A549 (cell line): Measurements from ENCODE around the gene MARK2. TPM values are rescaled to one million over a fixed set of nuclear protein-coding genes. Genes with fewer than 3 reads are reported as not detected.
A peak's percentile ranks its signal among the peaks of the same experiment; 100 is the strongest.

Experiments used
- ATAC-seq, 2 experiments: fragments of 200-7000 bp in 1 of 2; fragments of >200 bp in 1 of 2; cut with Nextera tagmentation in 1 of 2; cut with Tn5 transposase in 1 of 2; 3 replicates each; pipeline versions ENCODE4 v1.8.0 to v1.9.1; 2018 to 2020; ENCODE audit warnings: mild to moderate bottlenecking in 1 of 2, moderate library complexity in 1 of 2
- CTCF ChIA-PET: fragments of 300-600 bp; sonication (Branson Sonifier 250); formaldehyde crosslinking; extraction: SDS; loops from one replicate; lab custom pipeline; 2021; ENCODE audit warnings: antibody characterized with exemption, inconsistent platforms; lab: Yijun Ruan, JAX
- POLR2A ChIA-PET: fragments of 350-600 bp; formaldehyde crosslinking; extraction: SDS; loops from one replicate; lab custom pipeline; 2021; ENCODE audit warnings: antibody characterized with exemption, inconsistent platforms; lab: Yijun Ruan, JAX
- DNase-seq, 2 experiments: peaks; one replicate each; pipeline versions ENCODE4 v3.0.0 to v3.0.0-alpha.2; 2011 to 2016; ENCODE audit warnings: low read depth in 1 of 2, low spot score in 1 of 2
- FAIRE-seq: peaks from 2 replicates; lab custom pipeline; 2011; peaks lifted over from hg19 to GRCh38; lab: Jason Lieb, UNC
- H3K27ac ChIP-seq, 2 experiments: fragments of >200 bp; sonication (Bioruptor Twin); formaldehyde crosslinking; 3 replicates each; pipeline ENCODE4 v1.5.1; 2016 to 2017
- H3K4me1 ChIP-seq: fragments of >200 bp; sonication (Bioruptor Twin); formaldehyde crosslinking; 3 replicates; pipeline ENCODE4 v1.6.1; 2016
- H3K4me2 ChIP-seq: fragments of >200 bp; sonication (Bioruptor Twin); formaldehyde crosslinking; 3 replicates; pipeline ENCODE4 v1.6.1; 2016
- H3K4me3 ChIP-seq: fragments of >200 bp; sonication (Bioruptor Twin); formaldehyde crosslinking; 3 replicates; pipeline ENCODE4 v1.5.1; 2016
- H3K9me3 ChIP-seq: fragments of >200 bp; sonication (Bioruptor Twin); formaldehyde crosslinking; 3 replicates; pipeline ENCODE4 v1.6.1; 2016
- BHLHE40 ChIP-seq: IDR thresholded peaks from 2 replicates; pipeline ENCODE4 v1.6.1; 2012; ENCODE audit warnings: low read depth, low read length, inconsistent platforms
- CBX8 ChIP-seq: fragments of 200-600 bp; sonication (generic); IDR thresholded peaks from 2 replicates; pipeline ENCODE4 v1.6.1; 2016
- CEBPB ChIP-seq, 2 experiments: fragments of >200 bp in 1 of 2; sonication (Bioruptor Twin) in 1 of 2; formaldehyde crosslinking in 1 of 2; IDR thresholded peaks; 2 replicates each; pipeline ENCODE4 v1.6.1; 2012 to 2016
- EP300 ChIP-seq, 2 experiments: fragments of >200 bp; sonication (Bioruptor Twin); formaldehyde crosslinking; IDR thresholded peaks; 2 replicates in 1 of 2; 3 replicates in 1 of 2; pipeline ENCODE4 v1.6.1; 2016 to 2017
- FOXS1 ChIP-seq: fragments of 250-450 bp; sonication (Bioruptor Pico); IDR thresholded peaks from 2 replicates; pipeline ENCODE4 v1.5.0; 2020; ENCODE audit warnings: mild to moderate bottlenecking, moderate library complexity
- HEYL ChIP-seq: fragments of 250-450 bp; sonication (Bioruptor Pico); IDR thresholded peaks from 2 replicates; pipeline ENCODE4 v1.8.0; 2021; ENCODE audit warnings: mild to moderate bottlenecking, moderate library complexity
- HOXB13 ChIP-seq: fragments of 250-450 bp; sonication (Bioruptor Pico); IDR thresholded peaks from 2 replicates; pipeline ENCODE4 v1.5.0; 2020; ENCODE audit warnings: low read depth, mild to moderate bottlenecking, moderate library complexity
- JUN ChIP-seq, 2 experiments: fragments of >200 bp; sonication (Bioruptor Twin); formaldehyde crosslinking; IDR thresholded peaks; 2 replicates in 1 of 2; 3 replicates in 1 of 2; pipeline ENCODE4 v1.6.1; 2016 to 2017
- JUNB ChIP-seq: fragments of >200 bp; sonication (Bioruptor Twin); formaldehyde crosslinking; IDR thresholded peaks from 2 replicates; pipeline ENCODE4 v1.6.1; 2016
- MAZ ChIP-seq: fragments of 150-350 bp; IDR thresholded peaks from 2 replicates; pipeline ENCODE4 v1.6.1; 2014; ENCODE audit warnings: antibody characterized with exemption, low read depth, low read length, borderline replicate concordance
- NPAS2 ChIP-seq: fragments of 250-450 bp; sonication (Bioruptor Pico); IDR thresholded peaks from 2 replicates; pipeline ENCODE4 v1.8.0; 2022; ENCODE audit warnings: mild to moderate bottlenecking, moderate library complexity, borderline replicate concordance
- POLR2A ChIP-seq: IDR thresholded peaks from 2 replicates; pipeline ENCODE4 v1.6.1; 2012; ENCODE audit warnings: mild to moderate bottlenecking, low read length
- POLR2AphosphoS2 ChIP-seq: conservative IDR thresholded peaks from 2 replicates; pipeline ENCODE4 v1.6.1; 2012; ENCODE audit warnings: low read length, improper control_type of control experiment, inconsistent platforms
- RAD21 ChIP-seq, 2 experiments: fragments of >200 bp in 1 of 2; sonication (Bioruptor Twin) in 1 of 2; formaldehyde crosslinking in 1 of 2; IDR thresholded peaks in 1 of 2; conservative IDR thresholded peaks in 1 of 2; 2 replicates in 1 of 2; 3 replicates in 1 of 2; pipeline ENCODE4 v1.6.1; 2012 to 2018; ENCODE audit warnings: inconsistent platforms in 1 of 2
- REST ChIP-seq: fragments of 200-600 bp; sonication (generic); IDR thresholded peaks from 2 replicates; pipeline ENCODE4 v1.6.1; 2016; ENCODE audit warnings: antibody characterized with exemption, mild to moderate bottlenecking, moderate library complexity
- RNF2 ChIP-seq: fragments of 200-600 bp; sonication (generic); IDR thresholded peaks from 2 replicates; pipeline ENCODE4 v1.6.1; 2016; ENCODE audit warnings: low read depth, mild to moderate bottlenecking, antibody characterized with exemption, moderate library complexity, borderline replicate concordance
- SMC3 ChIP-seq: fragments of >200 bp; sonication (Bioruptor Twin); formaldehyde crosslinking; IDR thresholded peaks from 3 replicates; pipeline ENCODE4 v1.6.1; 2018; ENCODE audit warnings: inconsistent platforms
- SREBF2 ChIP-seq: fragments of 450-650 bp; IDR thresholded peaks from 2 replicates; pipeline ENCODE4 v1.6.1; 2014; ENCODE audit warnings: mild to moderate bottlenecking, moderate library complexity
- TFCP2L1 ChIP-seq: fragments of 250-450 bp; sonication (Bioruptor Pico); IDR thresholded peaks from 2 replicates; pipeline ENCODE4 v1.5.0; 2021; ENCODE audit warnings: mild to moderate bottlenecking
- TP53 ChIP-seq: fragments of 250-450 bp; sonication (Bioruptor Pico); IDR thresholded peaks from 2 replicates; pipeline ENCODE4 v1.5.0; 2021; ENCODE audit warnings: mild to moderate bottlenecking, moderate library complexity
- USF2 ChIP-seq: fragments of 450-650 bp; IDR thresholded peaks from 2 replicates; pipeline ENCODE4 v1.6.1; 2014; ENCODE audit warnings: antibody characterized with exemption
- ZFP36 ChIP-seq: fragments of 450-650 bp; IDR thresholded peaks from 2 replicates; pipeline ENCODE4 v1.6.1; 2014; ENCODE audit warnings: borderline replicate concordance; ENCODE audit not compliant: partially characterized antibody
- ZNF302 ChIP-seq: fragments of 250-450 bp; sonication (Bioruptor Pico); IDR thresholded peaks from 2 replicates; pipeline ENCODE4 v1.9.0; 2021; ENCODE audit warnings: inconsistent platforms, mild to moderate bottlenecking, moderate library complexity
- ZSCAN20 ChIP-seq: fragments of 250-450 bp; sonication (Bioruptor Pico); IDR thresholded peaks from 2 replicates; pipeline ENCODE4 v1.8.0; 2022; ENCODE audit warnings: mild to moderate bottlenecking, moderate library complexity
- WGBS: methylation state at CpG from one replicate; pipeline ENCODE4 v1.1.6; 2017; ENCODE audit errors: missing lambda C conversion rate; 5-methylcytosine and 5-hydroxymethylcytosine counted together
- polyA plus RNA-seq, 4 experiments: library from polyadenylated mRNA; depleted of rRNA in 3 of 4; stranded (reverse); fragments of >200 nt; fragmentation: RNase III in 1 of 4; extraction: RNeasy Plus Mini Kit Qiagen cat#74134 plus additional on column Dnase treatment in 1 of 4; gene quantifications; 2 replicates in 3 of 4; 3 replicates in 1 of 4; pipeline ENCODE4 v1.2.3, GENCODE V29; 2011 to 2017

Gene MARK2
- polyA plus RNA-seq, 2 of the 4 experiments (the other 2 are of a cell fraction), result 20.2 to 28.4 TPM

GRCh38 chr11:63906585-63906984 lies 67.7 kb downstream of the MARK2 start (continued):
- TF ChIP-seq SMC3 (peak; percentile 40; the same call in 2 of the 3 replicates), RAD21 (conservative IDR thresholded peaks at IDR 0.05 in 1 of 2, IDR thresholded peaks at IDR 0.05 in 1 of 2) (peak; percentile 17 to 42; a peak in 3 of 5 replicates), JUNB (no peak), POLR2A (no peak), JUN (IDR thresholded peaks at IDR 0.05) (no peak), MAZ (no peak), CBX8 (no peak), CEBPB (IDR thresholded peaks at IDR 0.05) (no peak), EP300 (IDR thresholded peaks at IDR 0.05) (no peak)

GRCh38 chr11:63907063-63907462 lies 68.2 kb downstream of the MARK2 start:
- ATAC-seq, result no peak
- CTCF ChIA-PET, result interaction anchor here (0.8 to 8.7 kb wide), 18 partner anchors 8 to 139 kb away, joined by 3 to 58 read pairs (median 4); partner anchors contain the start of genes MARK2, RCOR2 and ZFTA
- no peak overlapping the region for H3K4me2 ChIP-seq

GRCh38 chr11:63907808-63908530 lies 69.1 kb downstream of the MARK2 start:
- ATAC-seq, result peak; percentile 20 to 21; a peak in 3 of 6 replicates
- Histone ChIP-seq H3K4me2 (no peak overlapping the region), H3K27ac (no peak overlapping the region), H3K4me3 (no peak overlapping the region), H3K4me1 (0 out of 3 replicates have a peak, but pooled peaks cover 4% of the 10 kb centered on the region), H3K9me3 (no peaks in the 10 kb centered on the region)
- TF ChIP-seq TFCP2L1 (no peak), ZFP36 (no peak), HOXB13 (CRISPR knock-in tag) (no peak), HEYL (CRISPR knock-in tag) (no peak), FOXS1 (no peak), BHLHE40 (no peak), SREBF2 (no peak)
- no peak for FAIRE-seq
- no peak for DNase-seq
- ChIA-PET CTCF (interaction anchor here (1.0 to 2.3 kb wide), 6 partner anchors 10 to 140 kb away, joined by 3 to 19 read pairs (median 4); partner anchors contain the start of gene ZFTA), POLR2A (no interaction called here)
- 91% methylated on average over 13 of the region's 21 CpGs for WGBS

More at GRCh38 chr11:63907063-63907462, 68.2 kb downstream of the MARK2 start:
- TF ChIP-seq EP300 (IDR thresholded peaks at IDR 0.05) (no peak), POLR2AphosphoS2 (no peak), REST (no peak), TP53 (no peak), SMC3 (no peak), ZNF302 (CRISPR knock-in tag) (no peak), RNF2 (no peak), ZSCAN20 (CRISPR knock-in tag) (no peak), USF2 (no peak), NPAS2 (CRISPR knock-in tag) (no peak)
- DNase-seq (no peak), FAIRE-seq (no peak)
- no peak overlapping the region for H3K4me3 ChIP-seq
- POLR2A ChIA-PET, result interaction anchor here (0.6 to 1.6 kb wide), 2 partner anchors 47 to 69 kb away, joined by 4 to 9 read pairs; no protein-coding TSS in a partner anchor
- H3K9me3 ChIP-seq, result no peaks in the 10 kb centered on the region
- no peak overlapping the region for H3K27ac ChIP-seq
- 76% methylated on average over 6 of the region's 6 CpGs for WGBS
- 0 out of 3 replicates have a peak, but pooled peaks cover 4% of the 10 kb centered on the region for H3K4me1 ChIP-seq
